ENCODE results near the gene GRAMD1B.

DNA sequence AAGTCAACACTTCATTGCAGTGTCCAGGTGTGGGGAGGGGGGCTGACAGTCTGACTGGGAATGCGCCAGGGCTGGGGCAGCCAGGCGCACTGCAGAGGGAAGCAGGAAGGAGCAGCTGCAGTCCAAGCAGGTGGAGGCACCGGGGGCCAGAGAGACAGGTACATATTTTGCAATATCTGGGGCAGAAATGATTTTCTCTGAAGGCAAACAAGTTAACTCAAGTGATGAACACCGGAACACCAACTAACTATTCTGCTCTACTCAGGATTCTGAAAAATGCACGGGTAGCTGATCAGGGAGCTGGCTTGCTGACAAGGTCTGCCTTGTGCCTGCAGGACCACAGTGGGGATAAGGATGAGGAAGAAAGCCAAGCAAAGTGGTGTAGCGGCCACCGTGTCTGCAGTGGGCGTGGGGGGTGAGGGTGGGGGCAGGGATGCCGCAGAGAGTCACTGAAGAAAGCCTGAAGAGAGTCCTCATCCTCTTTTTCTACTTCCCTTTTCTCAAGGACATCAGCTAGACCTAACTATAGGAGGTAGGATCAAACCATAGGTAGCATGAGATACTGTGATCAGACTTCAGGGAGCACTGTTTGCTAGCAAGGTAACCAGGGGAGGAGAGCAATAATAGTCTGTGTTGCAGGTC lies 141.0 kb downstream of the GRAMD1B start:
- TF ChIP-seq, protein P1, sequence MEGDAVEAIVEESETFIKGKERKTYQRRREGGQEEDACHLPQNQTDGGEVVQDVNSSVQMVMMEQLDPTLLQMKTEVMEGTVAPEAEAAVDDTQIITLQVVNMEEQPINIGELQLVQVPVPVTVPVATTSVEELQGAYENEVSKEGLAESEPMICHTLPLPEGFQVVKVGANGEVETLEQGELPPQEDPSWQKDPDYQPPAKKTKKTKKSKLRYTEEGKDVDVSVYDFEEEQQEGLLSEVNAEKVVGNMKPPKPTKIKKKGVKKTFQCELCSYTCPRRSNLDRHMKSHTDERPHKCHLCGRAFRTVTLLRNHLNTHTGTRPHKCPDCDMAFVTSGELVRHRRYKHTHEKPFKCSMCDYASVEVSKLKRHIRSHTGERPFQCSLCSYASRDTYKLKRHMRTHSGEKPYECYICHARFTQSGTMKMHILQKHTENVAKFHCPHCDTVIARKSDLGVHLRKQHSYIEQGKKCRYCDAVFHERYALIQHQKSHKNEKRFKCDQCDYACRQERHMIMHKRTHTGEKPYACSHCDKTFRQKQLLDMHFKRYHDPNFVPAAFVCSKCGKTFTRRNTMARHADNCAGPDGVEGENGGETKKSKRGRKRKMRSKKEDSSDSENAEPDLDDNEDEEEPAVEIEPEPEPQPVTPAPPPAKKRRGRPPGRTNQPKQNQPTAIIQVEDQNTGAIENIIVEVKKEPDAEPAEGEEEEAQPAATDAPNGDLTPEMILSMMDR (IDR thresholded peaks at IDR 0.05): no peak
- no peak for TF ChIP-seq EP300 (IDR thresholded peaks at IDR 0.05)
- no peak for TF ChIP-seq POLR2AphosphoS5 (IDR thresholded peaks at IDR 0.05)
- no peak for TF ChIP-seq POLR2A (IDR thresholded peaks at IDR 0.05; ENCODE audit: low read depth)
